ENCODE measurements around the gene PRKN. TPM values are rescaled to one million over a fixed set of nuclear protein-coding genes. Genes with fewer than 3 reads are reported as not detected.

Gene PRKN
- total RNA-seq, 1 experiment from 2014 or later: 1.2 TPM

DNA sequence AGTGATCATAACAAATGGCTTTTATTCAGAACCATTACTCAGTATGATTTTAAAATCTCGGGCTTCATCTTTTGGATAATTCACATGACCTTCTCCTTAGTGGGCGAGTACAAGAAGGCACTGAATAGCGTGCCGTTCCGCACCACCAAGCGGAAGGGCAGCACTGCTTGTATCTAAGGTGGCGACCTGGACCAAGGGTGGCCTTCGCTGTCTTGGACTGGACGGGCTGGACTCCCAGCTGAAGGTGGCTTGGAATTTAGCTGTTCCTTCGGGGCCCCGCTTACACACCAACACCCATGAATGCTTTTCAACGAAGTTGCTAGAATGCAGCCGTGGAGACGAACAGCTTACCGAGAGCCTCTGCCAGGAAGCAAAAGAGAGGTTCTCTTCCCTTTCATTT, 1285.1 kb downstream of the PRKN start:
- no peaks in the 10 kb centered on the region for H3K9me3 ChIP-seq (ENCODE audit: low read depth, low read length, poor library complexity, severe bottlenecking)
- H3K27me3 ChIP-seq (replicated peaks; ENCODE audit: insufficient read depth, low read depth, low read length, poor library complexity): no peaks in the 10 kb centered on the region
- no peak overlapping the region for H3K4me3 ChIP-seq (ENCODE audit: low read depth, low read length, poor library complexity, severe bottlenecking)
- no peak overlapping the region for H3K27ac ChIP-seq (ENCODE audit: low read depth, low read length, poor library complexity, severe bottlenecking)
- H3K36me3 ChIP-seq (ENCODE audit: insufficient read depth, low read length, poor library complexity, severe bottlenecking): no peaks in the 10 kb centered on the region
- BruUV-seq (replicated peaks): no TSS peak
- H3K4me1 ChIP-seq (ENCODE audit: insufficient read depth, low read length, poor library complexity, severe bottlenecking): no peaks in the 10 kb centered on the region
- intact Hi-C loops (cut with micrococcal nuclease; ENCODE audit: unreplicated experiment): no loop called here
- CTCF ChIA-PET: no interaction called here
- POLR2A ChIA-PET (ENCODE audit: low non-redundant PET): no interaction called here
- no peak for DNase-seq (ENCODE audit: low spot score)
- TF ChIP-seq, protein P1, sequence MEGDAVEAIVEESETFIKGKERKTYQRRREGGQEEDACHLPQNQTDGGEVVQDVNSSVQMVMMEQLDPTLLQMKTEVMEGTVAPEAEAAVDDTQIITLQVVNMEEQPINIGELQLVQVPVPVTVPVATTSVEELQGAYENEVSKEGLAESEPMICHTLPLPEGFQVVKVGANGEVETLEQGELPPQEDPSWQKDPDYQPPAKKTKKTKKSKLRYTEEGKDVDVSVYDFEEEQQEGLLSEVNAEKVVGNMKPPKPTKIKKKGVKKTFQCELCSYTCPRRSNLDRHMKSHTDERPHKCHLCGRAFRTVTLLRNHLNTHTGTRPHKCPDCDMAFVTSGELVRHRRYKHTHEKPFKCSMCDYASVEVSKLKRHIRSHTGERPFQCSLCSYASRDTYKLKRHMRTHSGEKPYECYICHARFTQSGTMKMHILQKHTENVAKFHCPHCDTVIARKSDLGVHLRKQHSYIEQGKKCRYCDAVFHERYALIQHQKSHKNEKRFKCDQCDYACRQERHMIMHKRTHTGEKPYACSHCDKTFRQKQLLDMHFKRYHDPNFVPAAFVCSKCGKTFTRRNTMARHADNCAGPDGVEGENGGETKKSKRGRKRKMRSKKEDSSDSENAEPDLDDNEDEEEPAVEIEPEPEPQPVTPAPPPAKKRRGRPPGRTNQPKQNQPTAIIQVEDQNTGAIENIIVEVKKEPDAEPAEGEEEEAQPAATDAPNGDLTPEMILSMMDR (conservative IDR thresholded peaks at IDR 0.05; ENCODE audit: low read depth, low read length): no peak
- no peak for TF ChIP-seq EZH2 (IDR thresholded peaks at IDR 0.05; ENCODE audit: borderline replicate concordance, low read depth, low read length, poor library complexity, severe bottlenecking)

DNA sequence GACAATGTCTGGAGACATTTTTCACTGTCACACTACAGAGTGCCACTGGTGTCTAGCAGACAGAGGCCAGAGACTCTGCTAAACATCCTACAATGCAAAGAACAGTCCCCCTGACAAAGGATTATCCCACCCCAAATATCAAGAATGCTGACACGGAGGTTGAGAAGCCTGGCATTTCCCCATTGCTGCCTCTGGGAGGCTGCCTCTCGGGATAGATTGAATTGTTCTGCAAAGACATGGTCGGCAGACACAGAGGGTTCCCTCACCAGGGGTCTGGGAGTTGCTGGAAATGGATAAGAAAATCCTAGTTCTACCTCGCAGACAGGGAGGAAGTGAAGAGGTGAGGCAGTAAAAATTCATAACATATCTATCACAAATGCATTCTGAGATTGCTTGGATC, 1287.3 kb downstream of the PRKN start:
- Histone ChIP-seq H3K9me3 (ENCODE audit: low read depth, low read length, poor library complexity, severe bottlenecking) (no peaks in the 10 kb centered on the region), H3K4me1 (ENCODE audit: insufficient read depth, low read length, poor library complexity, severe bottlenecking) (no peaks in the 10 kb centered on the region), H3K36me3 (ENCODE audit: insufficient read depth, low read length, poor library complexity, severe bottlenecking) (no peaks in the 10 kb centered on the region), H3K27me3 (replicated peaks; ENCODE audit: insufficient read depth, low read depth, low read length, poor library complexity) (no peaks in the 10 kb centered on the region), H3K27ac (ENCODE audit: low read depth, low read length, poor library complexity, severe bottlenecking) (no peak overlapping the region), H3K4me3 (ENCODE audit: low read depth, low read length, poor library complexity, severe bottlenecking) (no peak overlapping the region)
- TF ChIP-seq EZH2 (IDR thresholded peaks at IDR 0.05; ENCODE audit: borderline replicate concordance, low read depth, low read length, poor library complexity, severe bottlenecking): no peak
- TF ChIP-seq, protein P1 (conservative IDR thresholded peaks at IDR 0.05; ENCODE audit: low read depth, low read length): no peak
- ChIA-PET CTCF (no interaction called here), POLR2A (ENCODE audit: low non-redundant PET) (no interaction called here)
- intact Hi-C loops (cut with micrococcal nuclease; ENCODE audit: unreplicated experiment): no loop called here
- no peak for DNase-seq (ENCODE audit: low spot score)
- no TSS peak for BruUV-seq (replicated peaks)

DNA sequence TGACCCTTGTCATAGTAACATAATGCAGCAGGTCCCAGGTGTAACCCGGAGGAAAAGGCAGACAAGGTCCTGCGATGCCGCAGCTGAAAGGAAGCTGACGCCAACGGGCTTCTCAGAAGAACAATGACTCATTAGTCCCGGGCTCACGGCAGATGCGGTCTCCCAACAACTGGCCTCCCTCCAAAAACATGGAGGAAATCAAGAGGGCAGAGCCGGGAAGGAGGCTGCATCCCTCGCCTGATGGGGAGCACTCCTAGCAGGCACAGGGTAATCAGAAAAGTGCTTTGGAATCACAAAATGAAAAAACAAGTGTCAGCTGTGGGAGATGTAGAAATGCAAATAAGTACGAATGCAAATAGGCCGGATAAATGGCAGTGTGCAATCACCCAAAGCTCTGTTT, 1288.5 kb downstream of the PRKN start:
- no TSS peak for BruUV-seq (replicated peaks)
- CTCF ChIA-PET: no interaction called here
- Histone ChIP-seq H3K9me3 (ENCODE audit: low read depth, low read length, poor library complexity, severe bottlenecking) (no peaks in the 10 kb centered on the region), H3K4me1 (ENCODE audit: insufficient read depth, low read length, poor library complexity, severe bottlenecking) (no peaks in the 10 kb centered on the region), H3K36me3 (ENCODE audit: insufficient read depth, low read length, poor library complexity, severe bottlenecking) (no peaks in the 10 kb centered on the region), H3K27me3 (replicated peaks; ENCODE audit: insufficient read depth, low read depth, low read length, poor library complexity) (no peaks in the 10 kb centered on the region), H3K27ac (ENCODE audit: low read depth, low read length, poor library complexity, severe bottlenecking) (no peak overlapping the region), H3K4me3 (ENCODE audit: low read depth, low read length, poor library complexity, severe bottlenecking) (peak overlapping the region; percentile 23)
- no peak for TF ChIP-seq EZH2 (IDR thresholded peaks at IDR 0.05; ENCODE audit: borderline replicate concordance, low read depth, low read length, poor library complexity, severe bottlenecking)
- TF ChIP-seq, protein P1 (conservative IDR thresholded peaks at IDR 0.05; ENCODE audit: low read depth, low read length): no peak
- POLR2A ChIA-PET (ENCODE audit: low non-redundant PET): no interaction called here
- intact Hi-C loops (cut with micrococcal nuclease; ENCODE audit: unreplicated experiment): no loop called here
- peak; percentile 48 for DNase-seq (ENCODE audit: low spot score)

Measured in A673 (cell line).